PC-3 (cell line): Measurements from ENCODE around the gene OVCA2. TPM values are rescaled to one million over a fixed set of nuclear protein-coding genes. Genes with fewer than 3 reads are reported as not detected.

ENCODE experiments used
- ATAC-seq: fragments of 200-7000 bp; cut with Tn5 transposase; 2 replicates; pipeline ENCODE4 v1.9.1; 2020; ENCODE audit warnings: mild to moderate bottlenecking, moderate library complexity
- BruUV-seq: library from RNA; stranded (reverse); fragments of 400-500 nt; replicated peaks from 2 replicates; lab custom pipeline; 2021; lab: Mats Ljungman, UMichigan
- CTCF ChIA-PET: fragments of 300-600 bp; sonication (Branson Sonifier 250); formaldehyde crosslinking; loops from one replicate; lab custom pipeline; 2022; ENCODE audit warnings: antibody characterized with exemption; lab: Charles Lee
- POLR2A ChIA-PET: fragments of 300-600 bp; sonication (Branson Sonifier 250); formaldehyde crosslinking; loops from one replicate; lab custom pipeline; 2022; ENCODE audit warnings: antibody characterized with exemption; ENCODE audit not compliant: unreplicated experiment; lab: Charles Lee
- DNase-seq: peaks from one replicate; pipeline ENCODE4 v3.0.0-alpha.2; 2015
- H2AFZ ChIP-seq: fragments of 300-600 bp; sonication (generic); 2 replicates; pipeline ENCODE4 v1.6.0; 2016; ENCODE audit warnings: antibody characterized with exemption, low read length
- H3F3A ChIP-seq: fragments of 300-600 bp; sonication (generic); one replicate; pipeline ENCODE4 v1.6.0; 2017; ENCODE audit warnings: antibody characterized with exemption, low read length, control low read depth, mild to moderate bottlenecking; ENCODE audit not compliant: unreplicated experiment
- H3K27ac ChIP-seq: fragments of 300-600 bp; sonication (generic); 2 replicates; pipeline ENCODE4 v1.5.1; 2016; ENCODE audit warnings: mild to moderate bottlenecking, low read length
- H3K27me3 ChIP-seq: fragments of 300-600 bp; sonication (generic); 2 replicates; pipeline ENCODE4 v1.6.1; 2016; ENCODE audit warnings: low read length, mixed read lengths
- H3K36me3 ChIP-seq: fragments of 300-600 bp; sonication (generic); 2 replicates; pipeline ENCODE4 v1.6.1; 2016; ENCODE audit warnings: low read depth, mixed run types, low read length, mixed read lengths
- H3K4me1 ChIP-seq: fragments of 300-600 bp; sonication (generic); 2 replicates; pipeline ENCODE4 v1.5.1; 2016; ENCODE audit warnings: low read length; ENCODE audit not compliant: insufficient read depth
- H3K4me2 ChIP-seq: fragments of 300-600 bp; sonication (generic); 2 replicates; pipeline ENCODE4 v1.6.0; 2016; ENCODE audit warnings: low read length
- H3K4me3 ChIP-seq: fragments of 300-600 bp; sonication (generic); 2 replicates; pipeline ENCODE4 v1.5.1; 2016; ENCODE audit warnings: mild to moderate bottlenecking, low read length, mixed read lengths
- H3K79me2 ChIP-seq: fragments of 300-600 bp; sonication (generic); 2 replicates; pipeline ENCODE4 v1.6.1; 2017; ENCODE audit warnings: low read length, mixed read lengths
- H3K9ac ChIP-seq: fragments of 300-600 bp; sonication (generic); 2 replicates; pipeline ENCODE4 v1.6.0; 2016; ENCODE audit warnings: mild to moderate bottlenecking, low read length
- H3K9me2 ChIP-seq: fragments of 300-600 bp; sonication (generic); replicated peaks from 2 replicates; pipeline ENCODE4 v1.6.1; 2016; ENCODE audit warnings: mixed run types, low read length, mixed read lengths
- H3K9me3 ChIP-seq: fragments of 300-600 bp; sonication (generic); 2 replicates; pipeline ENCODE4 v1.6.1; 2016; ENCODE audit warnings: low read length, mixed read lengths
- H4K20me1 ChIP-seq: fragments of 300-600 bp; sonication (generic); 2 replicates; pipeline ENCODE4 v1.6.1; 2016; ENCODE audit warnings: low read length, mixed read lengths
- EZH2 ChIP-seq: fragments of 300-600 bp; sonication (generic); IDR thresholded peaks from one replicate; pipeline ENCODE4 v1.6.1; 2017; ENCODE audit warnings: antibody characterized with exemption, mild to moderate bottlenecking, low read length; ENCODE audit not compliant: unreplicated experiment
- EZH2phosphoT487 ChIP-seq: fragments of 300-600 bp; sonication (generic); IDR thresholded peaks from 2 replicates; pipeline ENCODE4 v1.6.1; 2018; ENCODE audit warnings: mild to moderate bottlenecking, antibody characterized with exemption, low read length, borderline replicate concordance
- intact Hi-C: fragments of 100-400 bp; cut with micrococcal nuclease; formaldehyde crosslinking; loops from 2 replicates; pipeline ENCODE4 v1.9.0; 2023
- total RNA-seq: library from RNA; depleted of rRNA; stranded (reverse); fragments of >200 nt; gene quantifications from 2 replicates; pipeline ENCODE4 v1.2.3, GENCODE V29; 2014
- TF ChIP-seq, protein P1 (sequence below): fragments of 300-600 bp; sonication (generic); conservative IDR thresholded peaks from 2 replicates; pipeline ENCODE4 v1.5.1; 2017; ENCODE audit warnings: antibody characterized with exemption, low read depth, mild to moderate bottlenecking, low read length

OVCA2 gene
- total RNA-seq, 1 experiment from 2014 or later: 58.6 TPM

DNA sequence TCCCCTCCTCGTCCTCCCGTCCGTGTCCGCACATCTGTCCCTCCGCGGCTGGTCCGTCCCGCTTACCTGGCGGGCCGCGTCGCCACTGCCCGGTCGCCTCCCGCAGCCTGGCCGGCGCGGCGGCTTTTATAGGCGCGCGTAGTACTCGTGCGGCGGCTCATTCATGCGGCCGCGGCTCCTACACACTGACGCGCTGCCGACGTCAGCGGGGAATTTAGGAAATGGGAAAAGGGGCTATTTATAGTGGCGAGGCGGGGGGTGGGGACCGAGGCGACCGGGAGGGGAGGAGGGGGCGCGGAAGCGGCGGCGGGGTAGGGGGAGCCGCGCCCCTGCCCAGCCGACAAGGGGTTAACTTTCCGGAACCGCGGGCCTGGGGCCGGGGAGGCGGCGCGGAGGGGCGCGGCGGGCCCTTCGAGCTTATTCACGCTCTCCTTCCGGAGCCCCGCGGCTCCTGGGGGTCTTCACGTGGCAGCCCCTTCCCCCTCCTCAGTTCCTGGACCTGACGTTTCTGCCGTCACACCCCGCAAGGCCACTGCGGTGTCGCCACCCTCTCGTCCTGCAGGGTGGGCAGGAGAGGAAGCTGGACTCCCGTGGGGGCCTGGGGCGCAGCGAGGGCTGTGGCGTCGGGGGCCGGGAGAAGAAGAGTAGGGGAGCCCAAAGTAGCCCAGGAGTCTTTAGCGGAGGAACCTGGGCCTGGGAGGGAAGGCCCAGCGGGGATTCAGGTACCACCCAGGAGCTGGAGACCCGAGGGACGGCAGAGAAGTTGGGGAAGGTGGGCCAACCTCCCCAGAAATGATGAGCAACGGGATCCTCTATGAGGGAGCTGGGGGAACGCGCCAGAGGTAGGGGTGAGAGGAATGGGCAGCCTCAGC is 9.5 kb downstream of the OVCA2 start:
- peak overlapping the region; percentile 73 for H3K4me2 ChIP-seq
- intact Hi-C loops: no loop called here
- peak overlapping the region; percentile 51; the same call in 1 of the 2 replicates for H3K4me3 ChIP-seq
- no TSS peak for BruUV-seq
- H3K9me2 ChIP-seq: no peaks in the 10 kb centered on the region
- H2AFZ ChIP-seq: no peak overlapping the region
- no peaks in the 10 kb centered on the region for H3F3A ChIP-seq
- no peaks in the 10 kb centered on the region for H3K36me3 ChIP-seq
- H3K9ac ChIP-seq: no peak overlapping the region
- CTCF ChIA-PET: interaction anchor here (0.7 kb wide), 1 partner anchor 132 kb away, joined by 3 read pairs; no protein-coding TSS in a partner anchor
- TF ChIP-seq EZH2phosphoT487: no peak
- H4K20me1 ChIP-seq: no peaks in the 10 kb centered on the region
- peaks cover 11% of the 10 kb centered on the region for H3K4me1 ChIP-seq
- DNase-seq (peak; percentile 41), ATAC-seq (no peak)
- H3K9me3 ChIP-seq: no peaks in the 10 kb centered on the region
- H3K79me2 ChIP-seq: no peaks in the 10 kb centered on the region
- H3K27ac ChIP-seq: no peak overlapping the region
- POLR2A ChIA-PET: interaction anchor here (0.6 kb wide), 1 partner anchor 17 kb away, joined by 3 read pairs; no protein-coding TSS in a partner anchor
- H3K27me3 ChIP-seq: no peaks in the 10 kb centered on the region

DNA sequence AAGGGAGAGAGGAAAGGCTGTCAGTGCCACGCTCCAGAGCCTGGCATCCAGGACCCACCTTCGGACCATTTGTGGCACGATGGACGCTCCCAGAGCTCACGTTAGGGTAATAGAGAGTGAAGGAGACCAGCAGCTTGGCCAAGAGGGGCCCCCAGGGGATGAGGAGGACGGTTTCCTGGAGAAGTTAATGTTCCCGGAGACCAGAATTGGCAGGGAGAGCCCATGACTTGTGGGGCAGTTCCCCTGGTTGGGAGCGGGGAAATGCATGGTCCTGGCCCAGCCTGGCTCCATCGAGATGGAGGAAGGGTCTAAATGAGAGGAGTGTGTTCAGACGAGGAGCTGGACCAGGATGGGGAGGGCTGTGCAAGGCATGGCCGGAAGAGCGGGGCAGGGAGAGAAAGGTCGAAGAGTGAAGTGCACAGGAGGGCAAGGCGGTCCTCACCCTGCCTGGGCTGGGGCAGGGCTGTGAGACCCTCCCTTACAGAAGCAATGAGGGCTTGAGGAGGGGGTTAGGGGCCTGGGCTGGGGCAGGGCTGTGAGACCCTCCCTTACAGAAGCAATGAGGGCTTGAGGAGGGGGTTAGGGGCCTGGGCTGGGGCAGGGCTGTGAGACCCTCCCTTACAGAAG is 10.2 kb downstream of the OVCA2 start:
- H3K27ac ChIP-seq: no peak overlapping the region
- no peaks in the 10 kb centered on the region for H3K27me3 ChIP-seq
- no TSS peak for BruUV-seq
- H3K4me2 ChIP-seq: no peak overlapping the region
- no peak overlapping the region for H2AFZ ChIP-seq
- H4K20me1 ChIP-seq: no peaks in the 10 kb centered on the region
- ChIA-PET CTCF (no interaction called here), POLR2A (no interaction called here)
- H3K36me3 ChIP-seq: no peaks in the 10 kb centered on the region
- no peaks in the 10 kb centered on the region for H3K9me2 ChIP-seq
- TF ChIP-seq EZH2 (no peak), EZH2phosphoT487 (no peak)
- TF ChIP-seq, protein P1, sequence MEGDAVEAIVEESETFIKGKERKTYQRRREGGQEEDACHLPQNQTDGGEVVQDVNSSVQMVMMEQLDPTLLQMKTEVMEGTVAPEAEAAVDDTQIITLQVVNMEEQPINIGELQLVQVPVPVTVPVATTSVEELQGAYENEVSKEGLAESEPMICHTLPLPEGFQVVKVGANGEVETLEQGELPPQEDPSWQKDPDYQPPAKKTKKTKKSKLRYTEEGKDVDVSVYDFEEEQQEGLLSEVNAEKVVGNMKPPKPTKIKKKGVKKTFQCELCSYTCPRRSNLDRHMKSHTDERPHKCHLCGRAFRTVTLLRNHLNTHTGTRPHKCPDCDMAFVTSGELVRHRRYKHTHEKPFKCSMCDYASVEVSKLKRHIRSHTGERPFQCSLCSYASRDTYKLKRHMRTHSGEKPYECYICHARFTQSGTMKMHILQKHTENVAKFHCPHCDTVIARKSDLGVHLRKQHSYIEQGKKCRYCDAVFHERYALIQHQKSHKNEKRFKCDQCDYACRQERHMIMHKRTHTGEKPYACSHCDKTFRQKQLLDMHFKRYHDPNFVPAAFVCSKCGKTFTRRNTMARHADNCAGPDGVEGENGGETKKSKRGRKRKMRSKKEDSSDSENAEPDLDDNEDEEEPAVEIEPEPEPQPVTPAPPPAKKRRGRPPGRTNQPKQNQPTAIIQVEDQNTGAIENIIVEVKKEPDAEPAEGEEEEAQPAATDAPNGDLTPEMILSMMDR: no peak
- no peaks in the 10 kb centered on the region for H3K79me2 ChIP-seq
- intact Hi-C loops: no loop called here
- H3K4me1 ChIP-seq: peaks cover 11% of the 10 kb centered on the region
- DNase-seq (no peak), ATAC-seq (no peak)
- no peaks in the 10 kb centered on the region for H3F3A ChIP-seq
- no peak overlapping the region for H3K4me3 ChIP-seq
- H3K9ac ChIP-seq: no peak overlapping the region
- no peaks in the 10 kb centered on the region for H3K9me3 ChIP-seq

DNA sequence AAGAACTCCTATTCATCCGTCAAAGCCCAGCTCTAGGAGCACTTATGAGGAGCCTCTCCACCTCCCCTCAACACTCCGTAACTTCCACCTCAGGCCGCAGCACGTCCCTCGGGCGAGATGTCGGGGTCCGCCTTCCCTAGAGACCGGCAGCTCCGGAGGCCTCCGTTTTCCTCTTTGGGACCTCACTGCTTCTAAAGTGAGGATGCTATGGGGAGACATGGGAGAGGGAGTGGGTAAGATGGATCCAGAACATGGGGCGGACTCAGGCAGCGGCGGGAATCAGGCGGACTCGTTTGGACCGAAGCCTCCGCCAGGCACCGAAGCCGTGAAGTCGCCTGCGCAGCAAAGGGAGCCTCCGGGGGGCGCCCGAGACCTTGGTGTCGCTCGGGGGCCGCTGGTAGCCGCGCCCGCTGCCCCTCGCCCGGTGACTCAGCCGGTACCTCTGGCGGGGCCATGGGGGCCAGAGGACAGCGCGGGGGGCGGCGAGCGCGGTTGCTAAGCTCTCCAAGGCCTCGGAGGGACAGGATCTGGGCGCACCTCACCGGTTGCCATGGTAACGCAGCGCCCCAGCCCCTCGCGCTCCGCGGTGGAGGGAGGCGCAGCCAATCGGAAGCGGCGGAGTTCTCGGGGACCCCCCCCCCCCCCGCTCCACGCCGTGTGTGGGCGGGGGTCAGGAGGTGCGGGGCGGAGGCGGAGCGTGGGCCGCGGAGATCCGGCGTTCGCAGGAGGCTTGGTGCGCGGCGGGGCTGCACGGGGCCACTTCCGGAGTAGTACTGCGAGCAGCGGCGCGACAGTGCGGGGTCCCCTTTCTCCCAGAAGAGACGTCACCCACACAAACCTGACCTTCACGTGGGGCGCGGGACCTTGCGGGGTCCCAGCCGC is 11.8 kb downstream of the OVCA2 start:
- H4K20me1 ChIP-seq: no peaks in the 10 kb centered on the region
- ATAC-seq (no peak), DNase-seq (peak; percentile 58)
- no peaks in the 10 kb centered on the region for H3K36me3 ChIP-seq
- TF ChIP-seq, protein P1: peak; percentile 60
- TF ChIP-seq EZH2phosphoT487: no peak
- peak overlapping the region; percentile 64 for H2AFZ ChIP-seq
- H3K4me1 ChIP-seq: peaks cover 11% of the 10 kb centered on the region
- intact Hi-C loops: no loop called here
- H3K4me2 ChIP-seq: peak overlapping the region; percentile 93
- H3K9me2 ChIP-seq: no peaks in the 10 kb centered on the region
- H3K79me2 ChIP-seq: no peaks in the 10 kb centered on the region
- no peak overlapping the region for H3K9ac ChIP-seq
- H3F3A ChIP-seq: no peaks in the 10 kb centered on the region
- peak overlapping the region; percentile 66 for H3K4me3 ChIP-seq
- no peaks in the 10 kb centered on the region for H3K27me3 ChIP-seq
- POLR2A ChIA-PET: no interaction called here
- no TSS peak for BruUV-seq
- no peaks in the 10 kb centered on the region for H3K9me3 ChIP-seq
- no peak overlapping the region for H3K27ac ChIP-seq
- CTCF ChIA-PET: interaction anchor here (0.9 to 2.4 kb wide), 3 partner anchors 145 to 191 kb away, joined by 5 to 25 read pairs (median 8); no protein-coding TSS in a partner anchor
